NCI-H146 treated with DMSO at 0.1 percent for 48 hours (cell line): Measurements from ENCODE around the gene HID1.
"Not testable (repeated sequence)": the region's sequence is repeated elsewhere in the genome, so short reads cannot be mapped to it uniquely, and the experiment has no call there.

Source experiments
- DNase-seq: peaks from one replicate; lab custom pipeline; 2025; ENCODE audit not compliant: unreplicated experiment; lab: John Stamatoyannopoulos, UW

The HID1 gene

GRCh38 chr17:74923538-74924249, 48.9 kb downstream of the HID1 start:
- no peak for DNase-seq

- DNase-seq = no peak
These were observed 49.6 kb downstream of the HID1 start, which contains the start of gene USH1G for GRCh38 chr17:74922694-74923537. Gene USH1G (minus strand): TSS chr17:74923255. CDS start chr17:74923073, 182 bp downstream.

GRCh38 chr17:74922172-74922571, 50.4 kb downstream of the HID1 start:
- DNase-seq = no peak

- DNase-seq = no peak
These were observed 50.8 kb downstream of the HID1 start for GRCh38 chr17:74921769-74922168.

- no peak for DNase-seq
These were observed 51.4 kb downstream of the HID1 start for GRCh38 chr17:74921026-74921681.

- DNase-seq = peak; percentile 15
These were observed 51.9 kb downstream of the HID1 start for GRCh38 chr17:74920642-74921025.

- no peak for DNase-seq
These were observed 52.3 kb downstream of the HID1 start for GRCh38 chr17:74920306-74920620.

- peak; percentile 18 for DNase-seq
These were observed 52.9 kb downstream of the HID1 start for GRCh38 chr17:74919440-74920305.

- no peak for DNase-seq
These were observed 53.7 kb downstream of the HID1 start for GRCh38 chr17:74918906-74919305.

GRCh38 chr17:74917430-74917829, 55.1 kb downstream of the HID1 start:
- no peak for DNase-seq

GRCh38 chr17:74916851-74917199, 55.7 kb downstream of the HID1 start:
- no peak for DNase-seq

- no peak for DNase-seq
These were observed 56.3 kb downstream of the HID1 start for GRCh38 chr17:74916136-74916850.

GRCh38 chr17:74911423-74911822, 61.1 kb downstream of the HID1 start:
- DNase-seq = not testable (repeated sequence)

- DNase-seq = not testable (repeated sequence)
These were observed 63.5 kb downstream of the HID1 start for GRCh38 chr17:74909097-74909496.

- no peak for DNase-seq
These were observed 65.5 kb downstream of the HID1 start for GRCh38 chr17:74907012-74907411.

GRCh38 chr17:74906214-74906793, 66.3 kb downstream of the HID1 start:
- not testable (repeated sequence) for DNase-seq

GRCh38 chr17:74904687-74905409, 67.7 kb downstream of the HID1 start:
- DNase-seq = no peak

- DNase-seq = no peak
These were observed 68.9 kb downstream of the HID1 start for GRCh38 chr17:74903671-74904070.

- DNase-seq = no peak
These were observed 69.5 kb downstream of the HID1 start for GRCh38 chr17:74903034-74903433.
